Measurements from ENCODE around the gene EFTUD2. TPM values are rescaled to one million over a fixed set of nuclear protein-coding genes. Genes with fewer than 3 reads are reported as not detected.

Gene EFTUD2
- total RNA-seq, 1 donor: 72.7 TPM

- Histone ChIP-seq H3K36me3 (ENCODE audit: insufficient read depth, low read length) (peaks cover 32% of the 10 kb centered on the region), H3K4me3 (ENCODE audit: insufficient read depth, low read length) (no peak overlapping the region), H2AFZ (ENCODE audit: low read length) (no peak overlapping the region), H3K27me3 (ENCODE audit: insufficient read depth, low read length) (no peaks in the 10 kb centered on the region), H3K79me2 (ENCODE audit: insufficient read depth, low read length) (peaks cover 43% of the 10 kb centered on the region), H4K20me1 (ENCODE audit: insufficient read depth, low read length) (no peaks in the 10 kb centered on the region), H3K27ac (ENCODE audit: low read depth, low read length) (no peak overlapping the region), H3K4me2 (ENCODE audit: insufficient read depth, low read length) (no peak overlapping the region), H3K4me1 (ENCODE audit: insufficient read depth, low read length) (peaks cover 2% of the 10 kb centered on the region), H3K9me3 (ENCODE audit: low read depth, low read length) (no peaks in the 10 kb centered on the region)
- TF ChIP-seq CTCF (IDR thresholded peaks at IDR 0.05; ENCODE audit: extremely low read depth, low read depth, low read length): no peak
- DNase-seq (ENCODE audit: insufficient read length, low spot score, missing footprints): peak; percentile 15
These were observed 35.9 kb upstream of the EFTUD2 start for GRCh38 chr17:44935116-44935515.

GRCh38 chr17:44934745-44935105, 35.5 kb upstream of the EFTUD2 start:
- no peak overlapping the region for H3K27ac ChIP-seq (ENCODE audit: low read depth, low read length)
- TF ChIP-seq CTCF (IDR thresholded peaks at IDR 0.05; ENCODE audit: extremely low read depth, low read depth, low read length): no peak
- no peak overlapping the region for H3K4me3 ChIP-seq (ENCODE audit: insufficient read depth, low read length)
- H3K4me1 ChIP-seq (ENCODE audit: insufficient read depth, low read length): no peaks in the 10 kb centered on the region
- DNase-seq (ENCODE audit: insufficient read length, low spot score, missing footprints): peak; percentile 66
- H3K27me3 ChIP-seq (ENCODE audit: insufficient read depth, low read length): no peaks in the 10 kb centered on the region
- H3K36me3 ChIP-seq (ENCODE audit: insufficient read depth, low read length): peaks cover 32% of the 10 kb centered on the region
- H3K79me2 ChIP-seq (ENCODE audit: insufficient read depth, low read length): peaks cover 39% of the 10 kb centered on the region
- no peak overlapping the region for H2AFZ ChIP-seq (ENCODE audit: low read length)
- H3K9me3 ChIP-seq (ENCODE audit: low read depth, low read length): no peaks in the 10 kb centered on the region
- H3K4me2 ChIP-seq (ENCODE audit: insufficient read depth, low read length): no peak overlapping the region
- no peaks in the 10 kb centered on the region for H4K20me1 ChIP-seq (ENCODE audit: insufficient read depth, low read length)

GRCh38 chr17:44933824-44934744, 34.8 kb upstream of the EFTUD2 start:
- Histone ChIP-seq H3K4me1 (ENCODE audit: insufficient read depth, low read length) (no peaks in the 10 kb centered on the region), H3K9me3 (ENCODE audit: low read depth, low read length) (no peaks in the 10 kb centered on the region), H3K79me2 (ENCODE audit: insufficient read depth, low read length) (peaks cover 33% of the 10 kb centered on the region), H3K4me3 (ENCODE audit: insufficient read depth, low read length) (no peak overlapping the region), H3K4me2 (ENCODE audit: insufficient read depth, low read length) (no peak overlapping the region), H3K27ac (ENCODE audit: low read depth, low read length) (no peak overlapping the region), H4K20me1 (ENCODE audit: insufficient read depth, low read length) (no peaks in the 10 kb centered on the region), H3K36me3 (ENCODE audit: insufficient read depth, low read length) (peaks cover 38% of the 10 kb centered on the region), H2AFZ (ENCODE audit: low read length) (no peak overlapping the region), H3K27me3 (ENCODE audit: insufficient read depth, low read length) (no peaks in the 10 kb centered on the region)
- DNase-seq (ENCODE audit: insufficient read length, low spot score, missing footprints): peak; percentile 67
- TF ChIP-seq CTCF (IDR thresholded peaks at IDR 0.05; ENCODE audit: extremely low read depth, low read depth, low read length): no peak

DNA sequence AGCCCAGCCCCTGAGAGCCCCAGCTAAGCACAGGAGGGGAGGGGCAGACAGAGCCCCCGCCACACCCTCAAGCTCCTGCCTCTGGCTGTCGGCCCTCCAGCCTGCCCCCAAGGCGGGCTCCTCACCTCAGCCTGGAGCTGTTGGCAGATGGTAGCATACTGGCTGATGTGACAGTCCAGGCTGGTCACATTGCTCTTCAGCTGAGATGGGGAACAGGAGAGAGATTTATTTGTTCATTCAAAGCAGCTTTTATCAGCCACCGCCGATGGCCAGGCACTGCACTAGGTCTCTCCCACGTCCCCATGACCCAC, 33.5 kb upstream of the EFTUD2 start:
- H3K36me3 ChIP-seq (ENCODE audit: insufficient read depth, low read length): peaks cover 45% of the 10 kb centered on the region

More for the DNA sequence above, 33.5 kb upstream of the EFTUD2 start:
- H3K4me1 ChIP-seq (ENCODE audit: insufficient read depth, low read length): no peaks in the 10 kb centered on the region
- no peak overlapping the region for H3K27ac ChIP-seq (ENCODE audit: low read depth, low read length)
- no peaks in the 10 kb centered on the region for H4K20me1 ChIP-seq (ENCODE audit: insufficient read depth, low read length)
- TF ChIP-seq CTCF (IDR thresholded peaks at IDR 0.05; ENCODE audit: extremely low read depth, low read depth, low read length): no peak
- H3K4me3 ChIP-seq (ENCODE audit: insufficient read depth, low read length): no peak overlapping the region
- H3K4me2 ChIP-seq (ENCODE audit: insufficient read depth, low read length): no peak overlapping the region
- H3K79me2 ChIP-seq (ENCODE audit: insufficient read depth, low read length): peaks cover 20% of the 10 kb centered on the region
- DNase-seq (ENCODE audit: insufficient read length, low spot score, missing footprints): no peak
- H3K9me3 ChIP-seq (ENCODE audit: low read depth, low read length): no peaks in the 10 kb centered on the region
- H3K27me3 ChIP-seq (ENCODE audit: insufficient read depth, low read length): no peaks in the 10 kb centered on the region
- H2AFZ ChIP-seq (ENCODE audit: low read length): no peak overlapping the region
